K562 (cell line): ENCODE results near the gene PARD3B. TPM values are rescaled to one million over a fixed set of nuclear protein-coding genes. Genes with fewer than 3 reads are reported as not detected.

Experiments used
- ATAC-seq: fragments of 200-7000 bp; cut with Tn5 transposase; 3 replicates; pipeline ENCODE4 v1.9.1; 2020; ENCODE audit warnings: moderate library complexity
- BruUV-seq: library from RNA; stranded (reverse); fragments of 400-500 nt; replicated peaks from 2 replicates; lab custom pipeline; 2021; lab: Mats Ljungman, UMichigan
- CTCF ChIA-PET: fragments of 300-600 bp; formaldehyde crosslinking; extraction: SDS; loops from one replicate; lab custom pipeline; 2021; ENCODE audit warnings: low intra/inter-chr PET ratio; lab: Yijun Ruan, JAX
- POLR2A ChIA-PET: fragments of 300-600, 350-650 bp; sonication (Branson Sonifier 250); formaldehyde crosslinking; extraction: SDS; loops from one replicate; lab custom pipeline; 2021; ENCODE audit warnings: antibody characterized with exemption, inconsistent platforms; lab: Yijun Ruan, JAX
- DNase-seq, 4 experiments: peaks; one replicate each; pipeline versions ENCODE4 v3.0.0 to v3.0.0-alpha.2; 2011 to 2018; ENCODE audit warnings: low spot score in 3 of 4, mixed read lengths in 3 of 4; ENCODE audit errors: extremely low read depth in 1 of 4
- FAIRE-seq: peaks from 2 replicates; lab custom pipeline; 2011; peaks lifted over from hg19 to GRCh38; lab: Jason Lieb, UNC
- H2AFZ ChIP-seq: 2 replicates; pipeline ENCODE4 v1.6.0; 2011; ENCODE audit warnings: low read depth, low read length, control low read depth, inconsistent platforms
- H3K27ac ChIP-seq: fragments of 200-600 bp; 3 replicates; pipeline ENCODE4 v1.8.0; 2011; ENCODE audit warnings: low read depth, mild to moderate bottlenecking, control low read depth, inconsistent platforms, low read length, moderate library complexity, mixed read lengths; ENCODE audit errors: extremely low read depth
- H3K27me3 ChIP-seq, 2 experiments: fragments of 300-600 bp in 1 of 2; 2 replicates in 1 of 2; 3 replicates in 1 of 2; pipeline versions ENCODE4 v1.6.0 to v1.8.0; 2011; ENCODE audit warnings: inconsistent platforms in 2 of 2, low read length in 2 of 2, mild to moderate bottlenecking in 1 of 2, mixed read lengths in 1 of 2, moderate library complexity in 1 of 2; ENCODE audit not compliant: control insufficient read depth in 2 of 2, insufficient read depth in 2 of 2
- H3K36me3 ChIP-seq: fragments of 300-600 bp; 3 replicates; pipeline ENCODE4 v1.8.0; 2011; ENCODE audit warnings: mild to moderate bottlenecking, low read length, inconsistent platforms; ENCODE audit not compliant: control insufficient read depth, insufficient read depth
- H3K4me1 ChIP-seq, 2 experiments: fragments of 200-600 bp in 1 of 2; replicated peaks in 1 of 2; 2 replicates in 1 of 2; 3 replicates in 1 of 2; pipeline versions ENCODE4 v1.5.1 to v1.8.0; 2011; ENCODE audit warnings: inconsistent platforms in 2 of 2, low read length in 2 of 2, mild to moderate bottlenecking in 1 of 2, mixed read lengths in 1 of 2, moderate library complexity in 1 of 2; ENCODE audit not compliant: control insufficient read depth in 2 of 2, insufficient read depth in 2 of 2
- H3K4me2 ChIP-seq: 2 replicates; pipeline ENCODE4 v1.6.1; 2011; ENCODE audit warnings: low read length, control low read depth, inconsistent platforms, mixed read lengths; ENCODE audit not compliant: insufficient read depth
- H3K4me3 ChIP-seq: fragments of 200-600 bp; sonication (generic), shearing (Covaris generic); 2 replicates; pipeline ENCODE4 v1.5.1; 2016; ENCODE audit warnings: control low read depth, inconsistent platforms
- H3K79me2 ChIP-seq: fragments of 200-600 bp; 3 replicates; pipeline ENCODE4 v1.8.0; 2011; ENCODE audit warnings: low read length, inconsistent platforms; ENCODE audit not compliant: control insufficient read depth, insufficient read depth
- H3K9ac ChIP-seq, 2 experiments: 2 replicates each; pipeline versions ENCODE4 v1.6.0 to v1.6.1; 2011; ENCODE audit warnings: low read depth in 2 of 2, low read length in 2 of 2, control low read depth in 1 of 2, inconsistent platforms in 1 of 2, mild to moderate bottlenecking in 1 of 2, mixed read lengths in 1 of 2; ENCODE audit not compliant: insufficient read depth in 1 of 2
- H3K9me1 ChIP-seq: one replicate; pipeline ENCODE4 v1.6.0; 2011; ENCODE audit warnings: inconsistent platforms, mild to moderate bottlenecking, low read length, moderate library complexity; ENCODE audit not compliant: control insufficient read depth, insufficient read depth
- H3K9me3 ChIP-seq: replicated peaks from 2 replicates; pipeline ENCODE4 v1.5.1; 2011; ENCODE audit warnings: low read depth, low read length, inconsistent platforms; ENCODE audit not compliant: control insufficient read depth, insufficient read depth
- H4K20me1 ChIP-seq: replicated peaks from 2 replicates; pipeline ENCODE4 v1.6.1; 2011; ENCODE audit warnings: low read length, inconsistent platforms, mixed read lengths; ENCODE audit not compliant: control insufficient read depth, insufficient read depth
- ASH1L ChIP-seq: fragments of 450-650 bp; IDR thresholded peaks from 2 replicates; pipeline ENCODE4 v1.6.1; 2018; ENCODE audit warnings: borderline replicate concordance, mild to moderate bottlenecking, low read depth; ENCODE audit not compliant: partially characterized antibody
- BRF1 ChIP-seq: IDR thresholded peaks from 3 replicates; pipeline ENCODE4 v1.6.1; 2011; ENCODE audit warnings: borderline replicate concordance, mild to moderate bottlenecking; ENCODE audit not compliant: insufficient read length; ENCODE audit errors: extremely low read depth
- CBX2 ChIP-seq: fragments of 200-600 bp; sonication (generic); IDR thresholded peaks from one replicate; pipeline ENCODE4 v1.6.1; 2012; ENCODE audit warnings: mild to moderate bottlenecking, low read length, inconsistent platforms; ENCODE audit not compliant: insufficient read depth, poor library complexity, severe bottlenecking
- CEBPB ChIP-seq: fragments of 450-650 bp; IDR thresholded peaks from 2 replicates; pipeline ENCODE4 v1.6.1; 2016; ENCODE audit warnings: missing genetic modification characterization, missing compliant biosample characterization
- CREB5 ChIP-seq: fragments of 250-450 bp; sonication (Bioruptor Pico); IDR thresholded peaks from 2 replicates; pipeline ENCODE4 v1.5.0; 2020; ENCODE audit warnings: mild to moderate bottlenecking
- ELF4 ChIP-seq: fragments of 450-650 bp; formaldehyde crosslinking; IDR thresholded peaks from 2 replicates; pipeline ENCODE4 v1.4.0; 2022; ENCODE audit warnings: missing genetic modification characterization
- ELK3 ChIP-seq: fragments of 450-650 bp; formaldehyde crosslinking; IDR thresholded peaks from 2 replicates; pipeline ENCODE4 v1.4.0; 2020; ENCODE audit warnings: mild to moderate bottlenecking
- FOXK2 ChIP-seq, 2 experiments: fragments of 450-650 bp; IDR thresholded peaks in 1 of 2; conservative IDR thresholded peaks in 1 of 2; 2 replicates each; pipeline ENCODE4 v1.6.1; 2016; ENCODE audit warnings: low read depth in 2 of 2, mild to moderate bottlenecking in 1 of 2
- ID3 ChIP-seq, 2 experiments: fragments of 250-450 bp in 1 of 2; fragments of 450-650 bp in 1 of 2; sonication (Bioruptor Pico) in 1 of 2; IDR thresholded peaks; 2 replicates each; pipeline versions ENCODE4 v1.6.1 to v1.8.0; 2016 to 2021; ENCODE audit warnings: mild to moderate bottlenecking in 2 of 2, moderate library complexity in 2 of 2, missing compliant biosample characterization in 1 of 2, missing genetic modification characterization in 1 of 2
- MAFK ChIP-seq: IDR thresholded peaks from 2 replicates; pipeline ENCODE4 v1.6.1; 2011; ENCODE audit warnings: low read length, improper control_type of control experiment
- MBD1 ChIP-seq: fragments of 250-450 bp; sonication (Bioruptor Pico); IDR thresholded peaks from 2 replicates; pipeline ENCODE4 v1.8.0; 2022; ENCODE audit warnings: inconsistent platforms
- MCM7 ChIP-seq, 2 experiments: fragments of 450-650 bp; IDR thresholded peaks; 2 replicates each; pipeline ENCODE4 v1.6.1; 2016 to 2018
- MTA1 ChIP-seq: fragments of 450-650 bp; IDR thresholded peaks from 2 replicates; pipeline ENCODE4 v1.6.1; 2017; ENCODE audit warnings: borderline replicate concordance
- PHF8 ChIP-seq: fragments of 200-600 bp; sonication (generic); IDR thresholded peaks from 2 replicates; pipeline ENCODE4 v1.6.1; 2012; ENCODE audit warnings: mixed run types, mild to moderate bottlenecking, inconsistent platforms, low read length, moderate library complexity, borderline replicate concordance
- SLC30A9 ChIP-seq: fragments of 250-450 bp; sonication (Bioruptor Pico); IDR thresholded peaks from 2 replicates; pipeline ENCODE4 v1.8.0; 2022; ENCODE audit warnings: mild to moderate bottlenecking, moderate library complexity
- YBX1 ChIP-seq: fragments of 450-650 bp; IDR thresholded peaks from 2 replicates; pipeline ENCODE4 v1.7.1; 2016; ENCODE audit warnings: mild to moderate bottlenecking
- ZNF778 ChIP-seq: fragments of 450-650 bp; formaldehyde crosslinking; IDR thresholded peaks from 2 replicates; pipeline ENCODE4 v1.4.0; 2020; ENCODE audit warnings: mild to moderate bottlenecking, moderate library complexity
- WGBS: fragments of 100-300 bp; shearing (Covaris generic); methylation state at CpG from one replicate; pipeline ENCODE4 v1.1.6; 2016; ENCODE audit warnings: low coverage, mixed read lengths; ENCODE audit not compliant: insufficient coverage; ENCODE audit errors: missing lambda C conversion rate; 5-methylcytosine and 5-hydroxymethylcytosine counted together
- in situ Hi-C: fragments of 300-500 bp; cut with MboI; formaldehyde crosslinking; loops from 4 replicates; pipeline ENCODE4 v1.15.0; 2018; ENCODE audit warnings: inconsistent platforms, mixed read lengths
- intact Hi-C: fragments of 100-400 bp; cut with micrococcal nuclease; formaldehyde crosslinking; loops from 2 replicates; pipeline ENCODE4 v1.14.2; 2022
- polyA plus RNA-seq, 8 experiments: library from polyadenylated mRNA; depleted of rRNA in 4 of 8; stranded (reverse) in 5 of 8; unstranded in 3 of 8; fragments of >200 nt; fragmentation: Nextera tagmentation in 2 of 8; fragmentation: Illumina TruSeq in 1 of 8; extraction: Ambion mirVana in 2 of 8; extraction: Trizol in 1 of 8; gene quantifications; 2 replicates each; pipeline versions ENCODE4 v1.2.1 to v1.2.3, GENCODE V29; 2011 to 2014; ENCODE audit warnings: inconsistent platforms in 1 of 8, missing spikeins in 1 of 8
- total RNA-seq, 7 experiments: library from RNA; depleted of rRNA in 6 of 7; stranded (reverse); fragments of >200 nt in 6 of 7; fragmentation: Illumina TruSeq in 2 of 7; extraction: Trizol in 2 of 7; gene quantifications; 2 replicates each; pipeline versions ENCODE4 v1.2.1 to v1.2.3, GENCODE V29; 2011 to 2021; ENCODE audit warnings: low replicate concordance in 1 of 7

PARD3B gene
- total and polyA plus RNA-seq, 9 of the 15 experiments (the other 6 are each of a cell fraction or from before 2014, with no cell fraction given) = 0.15 to 3.0 (median 1.1) TPM

- 12% methylated on average over 3 of the region's 3 CpGs for WGBS
- ChIA-PET CTCF (no interaction called here), POLR2A (no interaction called here)
- BruUV-seq = no TSS peak
- Histone ChIP-seq H3K4me2 (no peak overlapping the region), H3K4me3 (no peak overlapping the region), H3K9ac (no peak overlapping the region), H3K4me1 (no peaks in the 10 kb centered on the region; a peak in 1 of 5 replicates), H3K79me2 (no peaks in the 10 kb centered on the region), H3K9me3 (no peaks in the 10 kb centered on the region), H4K20me1 (no peaks in the 10 kb centered on the region), H3K27ac (no peak overlapping the region), H3K9me1 (no peaks in the 10 kb centered on the region), H3K36me3 (no peaks in the 10 kb centered on the region), H2AFZ (no peak overlapping the region)
- in situ Hi-C loops = no loop called here
- DNase-seq (no peak), FAIRE-seq (no peak), ATAC-seq (no peak)
- intact Hi-C loops = no loop called here
- TF ChIP-seq CEBPB (tag) = no peak
- TF ChIP-seq ZNF778 (CRISPR knock-in tag) = no peak
- no peak for TF ChIP-seq ASH1L
- TF ChIP-seq CREB5 = no peak
- TF ChIP-seq ELK3 (CRISPR knock-in tag) = no peak
- no peak for TF ChIP-seq FOXK2 (conservative IDR thresholded peaks at IDR 0.05 in 1 of 2, IDR thresholded peaks at IDR 0.05 in 1 of 2; ENCODE audit: low read depth in 2 of 2)
- no peak for TF ChIP-seq BRF1
- TF ChIP-seq SLC30A9 (CRISPR knock-in tag) = no peak
- no peak for TF ChIP-seq MAFK
- no peak for TF ChIP-seq MCM7 (IDR thresholded peaks at IDR 0.05)
- no peak for TF ChIP-seq ID3 (CRISPR knock-in tag; IDR thresholded peaks at IDR 0.05)
- no peak for TF ChIP-seq ID3 (tag; IDR thresholded peaks at IDR 0.05)
- TF ChIP-seq ELF4 (CRISPR knock-in tag) = no peak
- no peak for TF ChIP-seq PHF8
- TF ChIP-seq MTA1 = no peak
- no peak for TF ChIP-seq CBX2
- no peak for TF ChIP-seq MBD1 (CRISPR knock-in tag)
- TF ChIP-seq YBX1 = no peak
- TF ChIP-seq, all 486 proteins: peak for 0
- no peaks in the 10 kb centered on the region for H3K27me3 ChIP-seq
Observed at GRCh38 chr2:204635478-204635877, 90.2 kb downstream of the PARD3B start.
